HCT116 (cell line): ENCODE data around the gene UNK. TPM values are rescaled to one million over a fixed set of nuclear protein-coding genes. Genes with fewer than 3 reads are reported as not detected.

Source experiments
- ATAC-seq: fragments of 200-7000 bp; cut with Tn5 transposase; 2 replicates; pipeline ENCODE4 v1.9.1; 2020; ENCODE audit warnings: mild to moderate bottlenecking, moderate library complexity
- BruUV-seq: library from RNA; stranded (reverse); fragments of 400-500 nt; replicated peaks from 2 replicates; lab custom pipeline; 2021; lab: Mats Ljungman, UMichigan
- CTCF ChIA-PET: fragments of 300-600 bp; sonication (Branson Sonifier 250); formaldehyde crosslinking; loops from one replicate; lab custom pipeline; 2021; ENCODE audit warnings: antibody characterized with exemption; lab: Charles Lee
- POLR2A ChIA-PET: fragments of 300-600, 350-600 bp; sonication (Branson Sonifier 250); formaldehyde crosslinking; loops from one replicate; lab custom pipeline; 2021; ENCODE audit warnings: antibody characterized with exemption; lab: Charles Lee
- RAD21 ChIA-PET, 2 experiments: fragments of 300-600 bp; sonication (Branson Sonifier 250); formaldehyde crosslinking; loops; one replicate each; lab custom pipeline; 2023; ENCODE audit warnings: low total read pairs in 2 of 2; ENCODE audit not compliant: uncharacterized antibody in 2 of 2, unreplicated experiment in 2 of 2, low non-redundant PET in 1 of 2; lab: Charles Lee
- DNase-seq: peaks from one replicate; pipeline ENCODE4 v3.0.0-alpha.2; 2010; ENCODE audit warnings: low read depth, low spot score
- H2AFZ ChIP-seq: fragments of 200-600 bp; shearing (Covaris generic), sonication (generic); 2 replicates; pipeline ENCODE4 v1.6.1; 2017; ENCODE audit warnings: low read depth, mixed run types, mixed read lengths, antibody characterized with exemption, low read length; ENCODE audit not compliant: poor library complexity, severe bottlenecking
- H3K27ac ChIP-seq: 2 replicates; pipeline ENCODE4 v1.5.1; 2012; ENCODE audit warnings: low read depth, low read length
- H3K27me3 ChIP-seq: fragments of 200-600 bp; sonication (generic); 2 replicates; pipeline ENCODE4 v1.6.1; 2016; ENCODE audit warnings: mixed run types, low read length, mixed read lengths; ENCODE audit not compliant: insufficient read depth
- H3K36me3 ChIP-seq, 2 experiments: fragments of 200-500 bp in 1 of 2; fragments of 200-600 bp in 1 of 2; sonication (Bioruptor generic) in 1 of 2; sonication (generic) in 1 of 2; 2 replicates each; pipeline versions ENCODE4 v1.5.1 to v1.6.1; 2014 to 2016; ENCODE audit warnings: low read length in 2 of 2, inconsistent platforms in 1 of 2, mixed read lengths in 1 of 2, mixed run types in 1 of 2; ENCODE audit not compliant: insufficient read depth in 2 of 2, control insufficient read depth in 1 of 2
- H3K4me1 ChIP-seq, 2 experiments: fragments of 200-600 bp in 1 of 2; sonication (generic) in 1 of 2; 2 replicates each; pipeline versions ENCODE4 v1.5.1 to v1.6.1; 2012 to 2017; ENCODE audit warnings: low read length in 2 of 2, inconsistent platforms in 1 of 2, mild to moderate bottlenecking in 1 of 2, mixed read lengths in 1 of 2, mixed run types in 1 of 2, moderate library complexity in 1 of 2; ENCODE audit not compliant: insufficient read depth in 2 of 2, control insufficient read depth in 1 of 2
- H3K4me2 ChIP-seq: fragments of 200-600 bp; sonication (generic); 2 replicates; pipeline ENCODE4 v1.6.1; 2017; ENCODE audit warnings: mixed run types, low read length, mixed read lengths
- H3K4me3 ChIP-seq, 2 experiments: fragments of 200-600 bp in 1 of 2; sonication (generic) in 1 of 2; replicated peaks in 1 of 2; 2 replicates each; pipeline ENCODE4 v1.5.1; 2011 to 2016; ENCODE audit warnings: low read length in 2 of 2, control low read depth in 1 of 2, low read depth in 1 of 2, mild to moderate bottlenecking in 1 of 2, mixed read lengths in 1 of 2, mixed run types in 1 of 2
- H3K79me2 ChIP-seq: fragments of 200-600 bp; sonication (generic); 2 replicates; pipeline ENCODE4 v1.6.1; 2017; ENCODE audit warnings: mild to moderate bottlenecking, mixed run types, low read length, moderate library complexity, mixed read lengths; ENCODE audit not compliant: insufficient read depth
- H3K9ac ChIP-seq: fragments of 200-600 bp; sonication (generic); 2 replicates; pipeline ENCODE4 v1.6.1; 2016; ENCODE audit warnings: low read length, mixed read lengths
- H3K9me2 ChIP-seq: fragments of 200-600 bp; sonication (generic), shearing (Covaris generic); 2 replicates; pipeline ENCODE4 v1.6.1; 2017; ENCODE audit warnings: mixed run types, mild to moderate bottlenecking, moderate library complexity; ENCODE audit not compliant: insufficient read depth
- H3K9me3 ChIP-seq, 2 experiments: fragments of 200-500 bp in 1 of 2; fragments of 200-600 bp in 1 of 2; sonication (Bioruptor generic) in 1 of 2; sonication (generic) in 1 of 2; 2 replicates each; pipeline ENCODE4 v1.6.1; 2014 to 2017; ENCODE audit warnings: low read length in 2 of 2, mixed read lengths in 2 of 2, inconsistent platforms in 1 of 2, low read depth in 1 of 2, mild to moderate bottlenecking in 1 of 2, mixed run types in 1 of 2, moderate library complexity in 1 of 2; ENCODE audit not compliant: control insufficient read depth in 1 of 2, insufficient read depth in 1 of 2
- H4K20me1 ChIP-seq: fragments of 200-600 bp; sonication (generic), shearing (Covaris generic); 2 replicates; pipeline ENCODE4 v1.6.1; 2017; ENCODE audit warnings: mixed run types, mild to moderate bottlenecking, moderate library complexity; ENCODE audit not compliant: insufficient read depth
- ATF3 ChIP-seq: IDR thresholded peaks from 2 replicates; pipeline ENCODE4 v1.6.1; 2012
- CTCF ChIP-seq, 3 experiments: fragments of 200-600 bp in 1 of 3; sonication (generic) in 1 of 3; IDR thresholded peaks in 2 of 3; conservative IDR thresholded peaks in 1 of 3; 2 replicates each; pipeline ENCODE4 v1.5.1; 2012 to 2017; ENCODE audit warnings: low read depth in 2 of 3, low read length in 2 of 3, antibody characterized with exemption in 1 of 3, borderline replicate concordance in 1 of 3, control low read depth in 1 of 3, mild to moderate bottlenecking in 1 of 3, mixed read lengths in 1 of 3, mixed run types in 1 of 3, moderate library complexity in 1 of 3; ENCODE audit not compliant: insufficient read depth in 1 of 3
- JUND ChIP-seq: IDR thresholded peaks from 2 replicates; pipeline ENCODE4 v1.6.1; 2012
- POLR2AphosphoS5 ChIP-seq: IDR thresholded peaks from 2 replicates; pipeline ENCODE4 v1.6.1; 2011; ENCODE audit warnings: mild to moderate bottlenecking, low read depth, low read length, moderate library complexity
- intact Hi-C: fragments of 100-400 bp; cut with micrococcal nuclease; formaldehyde crosslinking; loops from 2 replicates; pipeline ENCODE4 v1.10.0; 2022
- total RNA-seq: library from RNA; stranded (reverse); gene quantifications from one replicate; pipeline ENCODE4 v1.2.1, GENCODE V29; 2021; ENCODE audit not compliant: unreplicated experiment

The UNK gene
- total RNA-seq, 1 experiment from 2014 or later = 40.6 TPM

- intact Hi-C loops = no loop called here
- no peaks in the 10 kb centered on the region for H4K20me1 ChIP-seq
- 0 out of 4 replicates have a peak, but pooled peaks cover 0 to 7% of the 10 kb centered on the region in 2 experiments for H3K36me3 ChIP-seq
- peak overlapping the region; percentile 89 for H3K9ac ChIP-seq
- 0 out of 2 replicates have a peak, but pooled peaks cover 6% of the 10 kb centered on the region for H3K79me2 ChIP-seq
- TF ChIP-seq ATF3 (no peak), CTCF (IDR thresholded peaks at IDR 0.05 in 2 of 3, conservative IDR thresholded peaks at IDR 0.05 in 1 of 3; ENCODE audit: borderline replicate concordance in 1 of 3, insufficient read depth in 1 of 3, low read depth in 2 of 3, low read length in 2 of 3) (peak in 1 of 3 experiments; percentile 65; a peak in 2 of 6 replicates), JUND (no peak), POLR2AphosphoS5 (no peak)
- H3K9me3 ChIP-seq = no peaks in the 10 kb centered on the region
- peak overlapping the region; percentile 84 to 91 for H3K4me3 ChIP-seq
- no peaks in the 10 kb centered on the region for H3K27me3 ChIP-seq
- H3K9me2 ChIP-seq = no peaks in the 10 kb centered on the region
- BruUV-seq = no TSS peak
- peaks cover 13 to 29% of the 10 kb centered on the region in 2 experiments for H3K4me1 ChIP-seq
- no peak for DNase-seq
- no peak for ATAC-seq
- no peak overlapping the region for H2AFZ ChIP-seq
- POLR2A ChIA-PET = interaction anchor here (0.7 to 4.3 kb wide), 3 partner anchors 9 to 16 kb away, joined by 3 to 74 read pairs (median 59); a partner anchor contains a TSS
- RAD21 ChIA-PET = interaction anchor here in 1 of 2 experiments (1.0 kb wide), 1 partner anchor 16 kb away, joined by 3 read pairs; no protein-coding TSS in a partner anchor
- peak overlapping the region; percentile 78 for H3K27ac ChIP-seq
- CTCF ChIA-PET = interaction anchor here (1.0 to 7.9 kb wide), 15 partner anchors 10 to 248 kb away, joined by 3 to 73 read pairs (median 5); partner anchors contain the start of genes SMIM5, TSEN54 and WBP2
- H3K4me2 ChIP-seq = peak overlapping the region; percentile 100
These were observed 20.2 kb upstream of the UNK start for GRCh38 chr17:75764417-75764710.
